Liver (tissue), 3 donors: ENCODE data around the gene OXGR1.

Experiments used
- ATF3 ChIP-seq: IDR thresholded peaks from 2 replicates; pipeline ENCODE4 v1.6.1; 2016; ENCODE audit warnings: antibody characterized with exemption
- CTCF ChIP-seq: fragments of 150-350 bp; IDR thresholded peaks from 2 replicates; pipeline ENCODE4 v1.5.1; 2017; ENCODE audit warnings: improper control_type of control experiment, low read depth, low read length; ENCODE audit not compliant: missing input control
- RAD21 ChIP-seq, 2 donors: IDR thresholded peaks; 2 replicates each; pipeline ENCODE4 v1.6.1; 2016; ENCODE audit warnings: antibody characterized with exemption in 2 of 2, mild to moderate bottlenecking in 2 of 2
- donor health status: healthy.
- donor health status: healthy.

- TF ChIP-seq CTCF (no peak), ATF3 (no peak), RAD21 (IDR thresholded peaks at IDR 0.05) (no peak)
These were observed 8.8 kb upstream of the OXGR1 start for GRCh38 chr13:97003071-97003470.
